ENCODE measurements around the gene MRPL34. TPM values are rescaled to one million over a fixed set of nuclear protein-coding genes. Genes with fewer than 3 reads are reported as not detected.

MRPL34 gene
- total and polyA plus RNA-seq, 9 of the 15 experiments (the other 6 are each of a cell fraction or from before 2014, with no cell fraction given), result 11.5 to 256 (median 72.5) TPM

GRCh38 chr19:17260842-17261325, 44.8 kb upstream of the MRPL34 start (continued):
- TF ChIP-seq, protein P1, sequence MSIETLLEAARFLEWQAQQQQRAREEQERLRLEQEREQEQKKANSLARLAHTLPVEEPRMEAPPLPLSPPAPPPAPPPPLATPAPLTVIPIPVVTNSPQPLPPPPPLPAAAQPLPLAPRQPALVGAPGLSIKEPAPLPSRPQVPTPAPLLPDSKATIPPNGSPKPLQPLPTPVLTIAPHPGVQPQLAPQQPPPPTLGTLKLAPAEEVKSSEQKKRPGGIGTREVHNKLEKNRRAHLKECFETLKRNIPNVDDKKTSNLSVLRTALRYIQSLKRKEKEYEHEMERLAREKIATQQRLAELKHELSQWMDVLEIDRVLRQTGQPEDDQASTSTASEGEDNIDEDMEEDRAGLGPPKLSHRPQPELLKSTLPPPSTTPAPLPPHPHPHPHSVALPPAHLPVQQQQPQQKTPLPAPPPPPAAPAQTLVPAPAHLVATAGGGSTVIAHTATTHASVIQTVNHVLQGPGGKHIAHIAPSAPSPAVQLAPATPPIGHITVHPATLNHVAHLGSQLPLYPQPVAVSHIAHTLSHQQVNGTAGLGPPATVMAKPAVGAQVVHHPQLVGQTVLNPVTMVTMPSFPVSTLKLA (conservative IDR thresholded peaks at IDR 0.05), result peak; percentile 56 to 60; a peak in 3 of 4 replicates
- TF ChIP-seq RBBP5 (IDR thresholded peaks at IDR 0.05; ENCODE audit: borderline replicate concordance, insufficient read depth, low read length, poor library complexity, severe bottlenecking) (peak; percentile 24), TEAD4 (IDR thresholded peaks at IDR 0.05; ENCODE audit: low read length) (no peak), TEAD4 (CRISPR knock-in tag; IDR thresholded peaks at IDR 0.05; ENCODE audit: borderline replicate concordance) (no peak), FOXK2 (conservative IDR thresholded peaks at IDR 0.05 in 1 of 2, IDR thresholded peaks at IDR 0.05 in 1 of 2; ENCODE audit: low read depth in 2 of 2) (peak in 1 of 2 experiments; percentile 43; a peak in 1 of 4 replicates), ZBTB49 (CRISPR knock-in tag; IDR thresholded peaks at IDR 0.05; ENCODE audit: borderline replicate concordance) (no peak), EWSR1 (IDR thresholded peaks at IDR 0.05; ENCODE audit: borderline replicate concordance, low read depth, partially characterized antibody) (no peak), BCL6 (CRISPR knock-in tag; IDR thresholded peaks at IDR 0.05) (no peak), LARP7 (IDR thresholded peaks at IDR 0.05) (no peak), ZNF274 (IDR thresholded peaks at IDR 0.05; ENCODE audit: borderline replicate concordance, low read depth, low read length) (no peak), SLC30A9 (CRISPR knock-in tag; IDR thresholded peaks at IDR 0.05) (no peak), ILK (tag; IDR thresholded peaks at IDR 0.05; ENCODE audit: borderline replicate concordance, low read depth) (no peak), PHF21A (IDR thresholded peaks at IDR 0.05; ENCODE audit: borderline replicate concordance, low read depth) (no peak; the same call in 1 of the 2 replicates), ZNF695 (CRISPR knock-in tag; IDR thresholded peaks at IDR 0.05) (no peak), SAFB (IDR thresholded peaks at IDR 0.05; ENCODE audit: borderline replicate concordance, low read depth, low read length) (no peak), RNF2 (IDR thresholded peaks at IDR 0.05) (no peak), MIER1 (IDR thresholded peaks at IDR 0.05; ENCODE audit: low read depth) (no peak), ARHGAP35 (IDR thresholded peaks at IDR 0.05; ENCODE audit: partially characterized antibody) (no peak)
- TF ChIP-seq, protein P2, sequence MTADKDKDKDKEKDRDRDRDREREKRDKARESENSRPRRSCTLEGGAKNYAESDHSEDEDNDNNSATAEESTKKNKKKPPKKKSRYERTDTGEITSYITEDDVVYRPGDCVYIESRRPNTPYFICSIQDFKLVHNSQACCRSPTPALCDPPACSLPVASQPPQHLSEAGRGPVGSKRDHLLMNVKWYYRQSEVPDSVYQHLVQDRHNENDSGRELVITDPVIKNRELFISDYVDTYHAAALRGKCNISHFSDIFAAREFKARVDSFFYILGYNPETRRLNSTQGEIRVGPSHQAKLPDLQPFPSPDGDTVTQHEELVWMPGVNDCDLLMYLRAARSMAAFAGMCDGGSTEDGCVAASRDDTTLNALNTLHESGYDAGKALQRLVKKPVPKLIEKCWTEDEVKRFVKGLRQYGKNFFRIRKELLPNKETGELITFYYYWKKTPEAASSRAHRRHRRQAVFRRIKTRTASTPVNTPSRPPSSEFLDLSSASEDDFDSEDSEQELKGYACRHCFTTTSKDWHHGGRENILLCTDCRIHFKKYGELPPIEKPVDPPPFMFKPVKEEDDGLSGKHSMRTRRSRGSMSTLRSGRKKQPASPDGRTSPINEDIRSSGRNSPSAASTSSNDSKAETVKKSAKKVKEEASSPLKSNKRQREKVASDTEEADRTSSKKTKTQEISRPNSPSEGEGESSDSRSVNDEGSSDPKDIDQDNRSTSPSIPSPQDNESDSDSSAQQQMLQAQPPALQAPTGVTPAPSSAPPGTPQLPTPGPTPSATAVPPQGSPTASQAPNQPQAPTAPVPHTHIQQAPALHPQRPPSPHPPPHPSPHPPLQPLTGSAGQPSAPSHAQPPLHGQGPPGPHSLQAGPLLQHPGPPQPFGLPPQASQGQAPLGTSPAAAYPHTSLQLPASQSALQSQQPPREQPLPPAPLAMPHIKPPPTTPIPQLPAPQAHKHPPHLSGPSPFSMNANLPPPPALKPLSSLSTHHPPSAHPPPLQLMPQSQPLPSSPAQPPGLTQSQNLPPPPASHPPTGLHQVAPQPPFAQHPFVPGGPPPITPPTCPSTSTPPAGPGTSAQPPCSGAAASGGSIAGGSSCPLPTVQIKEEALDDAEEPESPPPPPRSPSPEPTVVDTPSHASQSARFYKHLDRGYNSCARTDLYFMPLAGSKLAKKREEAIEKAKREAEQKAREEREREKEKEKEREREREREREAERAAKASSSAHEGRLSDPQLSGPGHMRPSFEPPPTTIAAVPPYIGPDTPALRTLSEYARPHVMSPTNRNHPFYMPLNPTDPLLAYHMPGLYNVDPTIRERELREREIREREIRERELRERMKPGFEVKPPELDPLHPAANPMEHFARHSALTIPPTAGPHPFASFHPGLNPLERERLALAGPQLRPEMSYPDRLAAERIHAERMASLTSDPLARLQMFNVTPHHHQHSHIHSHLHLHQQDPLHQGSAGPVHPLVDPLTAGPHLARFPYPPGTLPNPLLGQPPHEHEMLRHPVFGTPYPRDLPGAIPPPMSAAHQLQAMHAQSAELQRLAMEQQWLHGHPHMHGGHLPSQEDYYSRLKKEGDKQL (CRISPR knock-in tag; IDR thresholded peaks at IDR 0.05; ENCODE audit: borderline replicate concordance), result no peak

Data from K562 (cell line).